ENCODE measurements around the gene ALX3.

Gene ALX3

DNA sequence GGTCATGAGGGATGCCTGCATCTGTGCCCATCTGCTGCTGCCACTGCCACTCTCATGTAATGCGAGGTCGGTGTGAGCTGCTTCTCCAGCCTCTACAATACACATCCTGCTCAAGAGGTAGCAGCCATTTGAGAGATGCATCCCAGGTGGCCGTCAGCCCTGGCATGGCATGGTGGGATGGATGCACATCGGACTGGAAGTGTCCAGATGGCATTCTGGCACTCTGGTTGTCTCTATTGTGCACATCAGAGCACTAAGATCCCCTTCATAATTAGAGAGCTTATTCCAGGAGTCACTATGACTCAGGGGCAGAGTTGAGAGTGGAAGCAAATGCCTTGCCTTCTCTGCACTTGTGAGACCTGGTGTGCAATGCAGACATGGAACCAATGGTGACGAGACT is 32.2 kb downstream of the ALX3 start:
- no peak for DNase-seq

DNA sequence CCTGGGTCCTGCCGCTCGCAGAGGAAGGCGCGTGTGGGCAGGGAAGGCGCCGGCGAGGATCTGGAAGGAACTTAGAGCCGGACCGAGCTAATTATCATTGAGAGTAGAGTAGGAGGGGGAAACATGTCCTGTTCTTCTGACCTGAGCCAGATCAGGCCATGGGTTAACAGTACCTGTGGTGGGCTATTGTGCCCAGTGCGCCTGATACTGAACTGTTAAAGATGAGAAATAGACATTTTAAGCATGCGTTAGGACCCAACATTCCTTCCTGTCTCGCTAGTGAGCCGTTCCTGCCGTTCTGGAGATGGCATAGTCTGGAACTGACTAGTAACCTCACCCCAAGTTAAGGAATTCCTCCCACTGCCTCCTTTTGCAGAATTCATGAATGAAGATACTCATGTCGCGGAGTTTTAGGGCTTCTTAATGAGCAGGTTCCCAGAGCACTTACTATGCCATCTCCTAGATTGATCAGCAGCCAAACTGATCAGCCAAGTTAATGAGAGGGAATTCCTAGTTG is 35.2 kb downstream of the ALX3 start:
- DNase-seq: peak; percentile 74

DNA sequence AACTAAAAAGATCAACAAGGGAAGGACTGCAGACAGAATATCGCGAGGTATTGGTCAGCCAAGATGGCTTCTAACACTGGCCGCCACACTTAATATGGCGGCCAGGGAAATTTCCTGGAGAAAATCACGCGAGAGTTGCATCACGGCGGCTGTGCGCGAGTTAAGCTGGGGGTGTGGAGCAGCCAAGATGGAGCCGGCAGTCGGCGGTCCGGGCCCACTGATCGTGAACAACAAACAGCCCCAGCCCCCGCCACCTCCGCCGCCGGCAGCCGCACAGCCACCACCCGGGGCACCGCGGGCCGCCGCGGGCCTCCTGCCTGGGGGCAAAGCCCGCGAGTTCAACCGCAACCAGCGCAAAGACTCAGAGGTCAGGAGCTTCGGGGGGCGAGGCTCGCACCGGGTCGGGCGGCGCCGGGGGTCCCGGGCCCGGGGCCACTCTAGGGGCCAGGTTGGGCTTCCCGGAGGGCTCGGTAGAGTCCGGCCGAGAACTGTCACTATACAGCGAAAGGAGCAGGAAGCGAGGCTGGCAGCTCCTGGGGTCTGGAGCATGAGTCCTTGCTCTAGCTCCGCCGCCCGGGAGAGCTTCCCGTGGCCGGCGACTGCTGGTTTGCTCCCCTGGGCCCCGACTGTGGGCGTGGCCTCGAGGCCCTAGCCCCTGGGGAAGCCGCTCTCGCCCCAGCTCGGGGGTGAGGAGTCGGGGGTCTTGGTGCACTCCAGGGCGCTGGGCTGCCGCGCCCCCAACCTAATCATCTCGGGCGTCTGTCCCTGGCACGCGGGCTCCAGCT is 35.8 kb downstream of the ALX3 start, which contains the start of gene STRIP1:
Gene STRIP1 (plus strand): TSS at position 174 of the 785 bp plus-strand sequence. CDS start 14 bp downstream, at position 188.
- peak; percentile 98 for DNase-seq

DNA sequence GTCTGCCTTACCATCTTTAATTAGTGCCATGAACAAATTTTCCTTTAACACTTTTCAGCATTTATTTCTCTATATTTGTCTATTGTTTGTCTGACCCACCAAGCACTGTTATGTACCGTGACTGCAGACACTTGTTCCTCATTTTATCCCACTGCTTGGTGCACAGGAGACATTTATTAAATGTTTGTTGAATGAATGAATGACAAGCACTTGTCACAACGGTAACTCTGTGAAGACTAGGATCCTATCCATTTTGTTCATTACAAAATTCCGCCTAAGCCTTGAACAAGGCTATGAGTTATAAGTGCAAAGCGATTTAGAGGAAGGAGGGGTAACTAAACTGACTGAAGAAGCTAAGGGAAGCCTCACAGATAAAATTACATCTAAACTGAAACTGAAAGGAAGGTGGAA is 36.4 kb downstream of the ALX3 start:
- DNase-seq: no peak

DNA sequence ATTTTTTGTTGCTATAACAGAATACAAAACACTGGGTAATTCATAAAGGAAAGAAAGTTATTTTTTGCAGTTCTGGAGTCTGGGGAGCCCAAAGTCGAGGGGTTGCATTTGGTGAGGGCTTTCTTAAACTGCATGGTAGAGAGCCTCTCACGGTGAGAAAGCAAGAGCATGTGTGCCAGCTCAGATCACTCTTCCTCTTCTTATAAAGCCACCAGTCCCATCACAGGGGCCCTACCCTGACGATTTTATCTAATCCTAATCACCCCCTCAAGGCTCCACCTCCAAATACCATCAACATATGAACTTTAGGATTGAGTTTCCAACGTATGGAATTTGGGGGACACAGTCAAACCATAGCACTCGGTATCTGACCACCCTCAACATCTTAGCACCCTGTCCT is 37.1 kb downstream of the ALX3 start:
- DNase-seq: peak; percentile 77

DNA sequence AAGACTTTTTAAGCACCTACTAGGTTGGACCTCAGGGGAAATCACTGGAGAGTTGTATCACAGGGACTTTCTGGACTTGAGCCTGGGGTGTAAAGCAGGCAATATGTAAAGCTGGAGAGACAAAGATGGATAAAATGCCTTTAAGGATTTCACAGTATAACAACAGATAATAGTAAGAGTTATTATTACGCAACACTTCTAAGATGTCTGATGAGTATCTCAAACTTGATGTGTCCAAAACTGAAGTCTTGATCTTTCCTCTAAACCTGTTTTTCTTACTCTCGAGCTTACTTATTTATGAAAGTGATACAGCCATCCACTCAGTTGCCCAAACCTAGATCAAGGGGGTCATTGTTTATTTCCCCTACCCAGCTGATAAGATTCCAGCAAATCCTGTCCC is 38.1 kb downstream of the ALX3 start:
- DNase-seq: peak; percentile 46

DNA sequence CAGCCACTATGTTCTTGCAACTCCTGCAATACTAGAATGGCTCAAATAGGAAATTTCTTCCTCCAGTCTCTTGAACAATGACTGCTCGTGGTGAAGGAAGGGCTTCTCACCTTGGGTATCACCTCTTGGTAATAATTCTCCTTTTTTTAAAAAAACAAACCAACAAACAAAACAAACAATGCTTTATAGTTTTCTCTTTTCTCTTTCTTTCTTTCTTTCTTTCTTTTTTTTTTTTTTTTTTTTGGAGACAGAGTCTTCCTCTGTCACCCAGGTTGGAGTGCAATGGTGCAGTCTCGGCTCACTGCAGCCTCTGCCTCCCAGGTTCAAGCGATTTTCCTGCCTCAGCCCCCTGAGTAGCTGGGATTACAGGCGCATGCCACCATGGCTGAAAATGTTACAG is 39.8 kb downstream of the ALX3 start:
- peak; percentile 53 for DNase-seq

DNA sequence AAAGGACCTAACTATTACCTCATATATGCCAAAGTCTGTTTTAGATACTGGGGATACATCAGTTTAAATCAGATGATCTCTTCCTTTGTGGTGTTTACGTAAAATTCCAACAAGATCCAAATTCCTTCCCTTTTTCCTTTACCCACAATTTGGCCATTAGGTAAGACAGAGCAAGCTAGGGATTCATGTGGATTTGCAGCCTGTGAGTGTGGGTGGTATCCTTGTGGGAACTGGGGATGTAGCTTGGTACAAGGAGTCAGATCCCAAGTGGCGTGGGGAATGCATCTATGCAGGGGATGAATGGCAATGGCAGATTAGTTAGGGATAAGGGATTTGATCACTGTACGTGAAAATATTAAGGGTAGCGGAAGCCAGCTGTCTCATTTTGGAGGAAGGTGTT is 45.9 kb downstream of the ALX3 start:
- DNase-seq: no peak

DNA sequence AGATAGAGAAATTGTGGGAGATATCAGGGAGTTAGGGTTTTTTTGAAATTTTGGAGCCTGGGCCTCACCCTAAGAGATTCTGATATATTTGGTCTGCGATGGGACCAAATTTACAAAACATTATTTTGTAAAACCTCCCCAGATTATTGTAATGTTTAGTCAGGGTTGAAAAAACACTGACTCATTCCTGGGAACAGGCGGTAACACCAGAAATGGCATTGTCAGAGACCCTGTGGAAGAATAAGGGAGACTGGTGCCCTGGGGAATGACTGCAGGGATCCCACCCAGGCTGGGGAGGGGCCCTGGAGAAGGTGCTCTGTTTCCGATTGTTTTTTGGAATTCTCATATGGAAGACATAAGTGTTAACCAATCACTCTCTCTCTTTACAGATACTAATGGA is 49.2 kb downstream of the ALX3 start:
- no peak for DNase-seq

DNA sequence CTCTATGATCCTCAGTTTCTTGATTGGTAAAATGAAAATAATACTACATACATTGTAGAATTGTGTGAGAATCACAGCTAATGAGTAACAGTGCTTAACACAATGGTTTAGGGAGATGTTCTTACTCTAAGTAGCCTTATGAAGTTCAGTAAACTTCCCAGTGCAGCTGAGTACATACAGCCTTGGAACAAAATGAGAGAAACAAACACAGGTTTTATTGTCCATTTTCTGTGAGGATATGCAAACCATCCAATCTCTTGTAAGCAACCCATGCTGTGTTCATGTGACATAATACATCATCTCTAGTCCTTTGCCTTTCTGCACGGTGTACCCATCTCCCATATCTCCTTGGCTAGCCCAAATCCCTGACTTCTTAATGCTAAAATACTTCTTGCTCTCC is 50.7 kb downstream of the ALX3 start:
- no peak for DNase-seq

DNA sequence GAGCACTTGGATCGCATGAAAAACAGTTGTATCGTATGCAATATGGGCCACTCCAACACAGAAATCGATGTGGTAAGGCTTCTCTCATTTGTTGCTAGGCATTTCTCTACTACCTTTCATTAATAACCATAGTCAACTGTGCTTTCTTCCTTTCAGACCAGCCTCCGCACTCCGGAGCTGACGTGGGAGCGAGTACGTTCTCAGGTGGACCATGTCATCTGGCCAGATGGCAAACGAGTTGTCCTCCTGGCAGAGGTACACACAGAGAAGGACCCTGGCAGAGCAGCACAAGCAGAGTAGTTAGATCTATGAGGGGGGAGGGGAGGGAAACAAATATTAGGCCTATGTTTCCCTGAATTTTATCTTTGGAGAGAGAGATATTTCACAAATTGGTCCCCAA is 52.1 kb downstream of the ALX3 start:
- DNase-seq: no peak

DNA sequence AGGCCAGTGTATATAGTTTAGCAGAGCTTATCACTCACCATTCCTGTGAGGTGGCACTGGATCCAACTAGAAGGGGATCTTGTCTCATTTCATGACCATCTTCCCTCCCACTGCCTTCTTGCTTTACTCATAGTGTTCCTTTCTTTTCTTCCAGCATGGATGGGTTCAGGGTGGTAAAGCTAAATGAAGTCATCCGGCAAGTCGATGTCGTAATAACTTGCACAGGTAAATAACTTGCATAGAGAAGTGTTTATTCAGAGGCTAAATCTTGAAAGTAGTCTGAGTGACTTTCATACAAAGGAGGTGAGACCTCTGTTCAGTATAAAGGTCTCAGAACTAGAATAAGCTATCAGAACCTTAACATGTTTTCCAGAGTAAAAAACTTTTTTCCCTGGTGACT is 52.7 kb downstream of the ALX3 start:
- DNase-seq: no peak

DNA sequence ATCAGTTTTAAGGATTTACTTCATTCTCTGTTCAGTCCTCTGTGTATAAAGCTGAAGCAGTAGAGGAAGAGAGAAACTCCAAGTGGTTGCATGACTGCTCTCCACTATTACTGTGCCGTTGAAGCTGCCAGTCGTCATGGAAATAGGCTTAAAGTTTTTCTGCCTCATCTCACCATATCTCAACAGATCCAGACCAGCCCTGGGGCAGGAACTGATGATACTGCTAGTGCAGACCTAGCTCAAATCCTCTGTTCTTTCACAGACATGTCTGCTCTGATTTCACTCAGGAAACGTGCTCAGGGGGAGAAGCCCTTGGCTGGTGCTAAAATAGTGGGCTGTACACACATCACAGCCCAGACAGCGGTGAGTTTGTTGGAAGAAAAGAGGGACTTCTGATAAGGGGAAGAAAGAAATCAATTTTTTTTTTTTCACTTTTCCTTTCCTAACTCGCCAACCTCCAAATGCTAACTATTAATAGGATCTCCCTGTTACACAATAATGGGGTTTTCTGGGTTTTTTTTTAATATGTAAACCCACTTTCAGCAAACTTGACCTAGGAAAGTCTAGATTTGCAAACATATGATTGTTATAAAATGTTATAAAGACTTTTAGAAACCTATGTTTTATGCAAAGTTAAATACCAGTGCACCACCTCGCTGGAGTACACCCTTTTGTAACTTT is 58.2 kb downstream of the ALX3 start:
- DNase-seq: no peak

DNA sequence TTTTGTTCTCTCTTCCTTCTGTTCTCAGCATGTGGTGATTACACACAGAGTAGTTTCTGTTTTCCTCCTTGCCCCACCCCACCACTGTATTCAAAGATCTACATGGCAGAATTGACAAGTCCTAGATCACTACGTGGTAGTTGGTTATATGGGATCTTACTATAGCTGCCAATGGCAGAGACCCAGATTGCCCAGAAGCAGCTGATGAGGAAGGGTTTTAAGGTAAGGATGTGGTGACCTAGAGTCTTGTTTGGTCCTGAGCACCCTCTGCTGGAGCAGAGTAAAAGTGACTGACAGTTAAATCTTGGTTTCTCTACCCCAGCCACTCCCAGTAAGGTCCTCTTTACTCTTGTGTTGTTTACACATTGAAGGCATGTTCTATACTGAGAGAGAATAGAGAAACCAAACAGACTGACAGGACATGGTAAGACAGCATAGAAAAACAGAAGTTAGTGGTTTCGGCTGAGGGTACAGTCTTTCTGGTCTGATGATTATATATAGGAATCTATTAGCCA is 58.9 kb downstream of the ALX3 start:
- DNase-seq: peak; percentile 70

All from OCI-M1 (cell line).